Ishikawa (cell line): ENCODE measurements around the gene PCCA.

Source experiments
- CEBPB ChIP-seq: IDR thresholded peaks from 2 replicates; pipeline ENCODE4 v1.6.1; 2012
- CREB1 ChIP-seq: IDR thresholded peaks from 2 replicates; pipeline ENCODE4 v1.6.1; 2012; ENCODE audit warnings: low read depth
- EGR1 ChIP-seq: IDR thresholded peaks from 2 replicates; pipeline ENCODE4 v1.6.1; 2012
- EP300 ChIP-seq: IDR thresholded peaks from 2 replicates; pipeline ENCODE4 v1.6.1; 2012; ENCODE audit warnings: borderline replicate concordance
- FOXM1 ChIP-seq: IDR thresholded peaks from 2 replicates; pipeline ENCODE4 v1.6.1; 2012; ENCODE audit warnings: low read depth, borderline replicate concordance
- NFIC ChIP-seq: IDR thresholded peaks from 2 replicates; pipeline ENCODE4 v1.6.1; 2012
- RAD21 ChIP-seq: IDR thresholded peaks from 2 replicates; pipeline ENCODE4 v1.6.1; 2012; ENCODE audit warnings: low read depth
- TAF1 ChIP-seq: IDR thresholded peaks from 2 replicates; pipeline ENCODE4 v1.6.1; 2012; ENCODE audit warnings: low read depth, mild to moderate bottlenecking
- TCF12 ChIP-seq: IDR thresholded peaks from 2 replicates; pipeline ENCODE4 v1.6.1; 2012; ENCODE audit warnings: low read depth
- TEAD4 ChIP-seq: IDR thresholded peaks from 2 replicates; pipeline ENCODE4 v1.6.1; 2012
- YY1 ChIP-seq: IDR thresholded peaks from 2 replicates; pipeline ENCODE4 v1.6.1; 2012; ENCODE audit warnings: low read depth
- ZBTB7A ChIP-seq: IDR thresholded peaks from 2 replicates; pipeline ENCODE4 v1.6.1; 2012; ENCODE audit warnings: low read depth
- TF ChIP-seq, protein P1 (sequence below): IDR thresholded peaks from 2 replicates; pipeline ENCODE4 v1.6.1; 2012
- TF ChIP-seq, protein P2 (sequence below): IDR thresholded peaks from 2 replicates; pipeline ENCODE4 v1.6.1; 2012; ENCODE audit warnings: low read depth, mild to moderate bottlenecking
- TF ChIP-seq, protein P3 (sequence below): IDR thresholded peaks from 2 replicates; pipeline ENCODE4 v1.6.1; 2012

The PCCA gene

DNA sequence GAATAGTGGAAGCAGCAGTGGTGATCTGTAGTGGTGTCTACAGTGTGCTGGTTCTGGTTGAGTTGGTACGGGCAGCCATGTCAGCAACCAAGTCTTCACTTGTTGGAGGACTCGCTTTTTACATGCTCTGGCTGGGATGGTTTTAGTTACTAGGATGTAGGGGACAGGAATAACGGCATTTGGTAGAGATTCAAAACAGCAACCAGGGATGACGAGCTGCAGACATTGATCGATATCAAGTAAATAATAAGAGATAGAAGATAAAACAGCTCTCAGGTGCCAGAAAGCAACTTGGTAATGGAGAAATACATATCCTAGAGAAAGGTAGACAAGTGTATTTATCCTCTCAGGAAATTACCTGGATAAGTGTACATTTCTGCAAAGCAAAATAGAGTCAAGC, 84.3 kb downstream of the PCCA start:
- TF ChIP-seq, protein P1, sequence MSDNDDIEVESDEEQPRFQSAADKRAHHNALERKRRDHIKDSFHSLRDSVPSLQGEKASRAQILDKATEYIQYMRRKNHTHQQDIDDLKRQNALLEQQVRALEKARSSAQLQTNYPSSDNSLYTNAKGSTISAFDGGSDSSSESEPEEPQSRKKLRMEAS, result no peak
- TF ChIP-seq, protein P2, sequence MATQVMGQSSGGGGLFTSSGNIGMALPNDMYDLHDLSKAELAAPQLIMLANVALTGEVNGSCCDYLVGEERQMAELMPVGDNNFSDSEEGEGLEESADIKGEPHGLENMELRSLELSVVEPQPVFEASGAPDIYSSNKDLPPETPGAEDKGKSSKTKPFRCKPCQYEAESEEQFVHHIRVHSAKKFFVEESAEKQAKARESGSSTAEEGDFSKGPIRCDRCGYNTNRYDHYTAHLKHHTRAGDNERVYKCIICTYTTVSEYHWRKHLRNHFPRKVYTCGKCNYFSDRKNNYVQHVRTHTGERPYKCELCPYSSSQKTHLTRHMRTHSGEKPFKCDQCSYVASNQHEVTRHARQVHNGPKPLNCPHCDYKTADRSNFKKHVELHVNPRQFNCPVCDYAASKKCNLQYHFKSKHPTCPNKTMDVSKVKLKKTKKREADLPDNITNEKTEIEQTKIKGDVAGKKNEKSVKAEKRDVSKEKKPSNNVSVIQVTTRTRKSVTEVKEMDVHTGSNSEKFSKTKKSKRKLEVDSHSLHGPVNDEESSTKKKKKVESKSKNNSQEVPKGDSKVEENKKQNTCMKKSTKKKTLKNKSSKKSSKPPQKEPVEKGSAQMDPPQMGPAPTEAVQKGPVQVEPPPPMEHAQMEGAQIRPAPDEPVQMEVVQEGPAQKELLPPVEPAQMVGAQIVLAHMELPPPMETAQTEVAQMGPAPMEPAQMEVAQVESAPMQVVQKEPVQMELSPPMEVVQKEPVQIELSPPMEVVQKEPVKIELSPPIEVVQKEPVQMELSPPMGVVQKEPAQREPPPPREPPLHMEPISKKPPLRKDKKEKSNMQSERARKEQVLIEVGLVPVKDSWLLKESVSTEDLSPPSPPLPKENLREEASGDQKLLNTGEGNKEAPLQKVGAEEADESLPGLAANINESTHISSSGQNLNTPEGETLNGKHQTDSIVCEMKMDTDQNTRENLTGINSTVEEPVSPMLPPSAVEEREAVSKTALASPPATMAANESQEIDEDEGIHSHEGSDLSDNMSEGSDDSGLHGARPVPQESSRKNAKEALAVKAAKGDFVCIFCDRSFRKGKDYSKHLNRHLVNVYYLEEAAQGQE, result no peak
- TF ChIP-seq CEBPB (no peak), NFIC (no peak), TEAD4 (no peak), CREB1 (no peak)

DNA sequence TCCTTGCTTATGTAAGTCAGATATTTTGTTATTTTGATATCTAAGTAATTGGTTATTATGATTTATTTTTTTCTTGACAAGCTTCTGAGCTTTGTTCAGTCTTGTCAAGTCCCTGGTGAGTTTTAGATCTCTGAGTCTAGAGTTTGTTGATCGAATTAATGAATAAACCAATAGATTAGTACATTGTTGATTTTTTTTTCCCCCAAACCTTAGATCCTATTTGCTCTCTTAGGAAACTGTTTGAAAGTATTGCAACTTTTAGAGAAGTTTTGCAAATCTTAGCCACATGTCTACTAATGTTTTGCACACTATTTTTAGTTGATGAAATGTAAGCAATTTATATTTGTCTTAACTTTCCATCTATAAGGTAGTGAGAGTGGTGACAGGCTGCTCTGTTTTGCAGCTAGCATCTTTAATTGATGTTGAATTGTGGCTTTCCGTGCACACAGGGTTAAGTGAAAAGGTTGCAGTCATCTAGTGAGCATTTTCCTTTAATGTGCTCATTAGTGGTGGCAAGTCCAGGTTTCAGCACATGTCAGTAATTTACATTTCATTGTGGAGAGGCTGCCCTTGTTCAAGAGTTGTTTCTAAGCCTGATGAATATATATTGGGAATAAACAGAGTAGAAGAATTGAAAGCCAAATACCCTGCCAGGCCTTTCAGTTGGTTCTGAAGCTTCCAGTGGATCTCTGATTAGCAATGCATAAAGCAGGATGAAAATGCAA, 86.3 kb downstream of the PCCA start:
- TF ChIP-seq EP300, result no peak

DNA sequence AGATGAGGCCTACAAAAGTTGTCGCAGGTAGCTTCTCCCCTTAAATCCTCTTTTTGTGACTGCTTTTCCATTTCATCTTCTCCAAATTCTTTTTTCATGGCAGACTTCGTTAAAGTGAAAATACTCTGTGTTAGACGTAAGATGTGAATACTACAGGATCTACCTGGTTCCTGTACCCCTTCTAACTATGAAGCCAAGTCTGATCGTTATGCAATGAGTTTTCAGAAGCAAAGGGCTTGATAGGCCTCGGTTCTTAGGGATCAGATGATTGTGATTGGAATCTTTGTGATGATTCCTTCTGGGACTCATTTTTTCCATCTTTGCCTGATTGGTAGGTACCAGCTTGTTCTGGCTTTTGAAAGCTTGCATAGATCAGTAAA, 86.9 kb downstream of the PCCA start:
- no peak for TF ChIP-seq CEBPB
- TF ChIP-seq, protein P3, sequence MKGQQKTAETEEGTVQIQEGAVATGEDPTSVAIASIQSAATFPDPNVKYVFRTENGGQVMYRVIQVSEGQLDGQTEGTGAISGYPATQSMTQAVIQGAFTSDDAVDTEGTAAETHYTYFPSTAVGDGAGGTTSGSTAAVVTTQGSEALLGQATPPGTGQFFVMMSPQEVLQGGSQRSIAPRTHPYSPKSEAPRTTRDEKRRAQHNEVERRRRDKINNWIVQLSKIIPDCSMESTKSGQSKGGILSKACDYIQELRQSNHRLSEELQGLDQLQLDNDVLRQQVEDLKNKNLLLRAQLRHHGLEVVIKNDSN, result no peak
- TF ChIP-seq TEAD4, result no peak
- no peak for TF ChIP-seq TCF12
- TF ChIP-seq FOXM1, result no peak
- TF ChIP-seq YY1, result no peak
- TF ChIP-seq ZBTB7A, result no peak
- TF ChIP-seq NFIC, result no peak
- TF ChIP-seq, protein P2, result no peak
- TF ChIP-seq CREB1, result no peak
- TF ChIP-seq TAF1, result no peak
- no peak for TF ChIP-seq EP300
- no peak for TF ChIP-seq EGR1

DNA sequence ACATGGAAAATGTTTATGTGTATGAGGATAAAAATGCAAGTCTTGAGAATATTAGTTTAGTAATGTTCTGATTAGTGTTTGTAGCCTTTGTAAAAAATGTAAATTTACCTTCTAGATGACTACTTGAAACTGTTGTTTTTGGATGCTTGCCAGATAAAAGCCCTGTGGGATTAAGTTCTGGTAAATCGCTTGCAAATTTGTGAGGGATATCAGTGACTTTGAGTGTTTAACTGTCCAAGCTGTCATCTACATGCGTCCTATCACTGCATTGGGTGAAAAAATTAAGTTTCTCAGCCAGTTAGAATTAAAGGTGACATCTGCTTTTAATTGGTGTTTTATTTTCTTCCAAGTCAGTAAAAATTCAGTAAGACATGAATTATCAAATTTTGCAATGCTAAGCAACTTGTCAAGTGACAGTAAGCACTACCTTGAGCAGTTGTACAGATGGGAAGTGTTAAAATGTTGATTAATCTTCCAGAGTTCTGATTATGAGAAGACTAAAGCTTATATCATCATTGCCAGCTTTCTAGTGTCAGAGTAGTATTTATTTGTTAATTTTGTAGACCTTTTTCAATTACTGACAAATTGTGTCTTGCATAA, 88.0 kb downstream of the PCCA start:
- TF ChIP-seq CEBPB (no peak), TEAD4 (no peak)

DNA sequence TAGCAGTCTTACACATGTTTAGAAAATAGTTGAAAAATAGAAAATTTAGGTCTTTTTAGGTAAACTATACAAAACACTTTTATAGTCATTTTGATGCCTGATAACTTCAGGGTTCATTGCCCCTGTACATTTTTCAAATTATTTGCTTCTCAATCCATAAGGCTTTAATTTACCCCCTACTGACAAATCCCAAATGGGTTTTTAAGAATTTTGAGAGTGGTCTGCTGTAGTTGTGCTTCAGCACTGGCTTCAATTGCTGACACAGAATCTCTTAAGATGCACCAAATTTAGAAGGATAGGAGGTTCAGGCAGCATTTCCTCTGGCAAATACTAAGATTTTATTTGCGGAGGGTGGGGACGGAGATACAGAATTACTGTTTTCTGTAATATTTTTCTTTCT, 89.4 kb downstream of the PCCA start:
- TF ChIP-seq YY1, result no peak
- TF ChIP-seq CEBPB, result no peak
- no peak for TF ChIP-seq TEAD4
- no peak for TF ChIP-seq FOXM1
- no peak for TF ChIP-seq EGR1
- no peak for TF ChIP-seq TCF12
- TF ChIP-seq, protein P1, result no peak
- TF ChIP-seq ZBTB7A, result no peak
- TF ChIP-seq EP300, result no peak
- TF ChIP-seq, protein P3, result no peak
- TF ChIP-seq TAF1, result no peak
- no peak for TF ChIP-seq NFIC
- TF ChIP-seq CREB1, result no peak
- TF ChIP-seq RAD21, result no peak
- TF ChIP-seq, protein P2, result no peak
